BE2C (cell line): ENCODE measurements around the gene PCDHA12.
A peak's percentile ranks its signal among the peaks of the same experiment; 100 is the strongest.

Experiments used
- DNase-seq: peaks from one replicate; pipeline ENCODE4 v3.0.0-alpha.2; 2020
- H3K27me3 ChIP-seq: fragments of 250-450 bp; sonication (Bioruptor Pico); 2 replicates; pipeline ENCODE4 v1.5.1; 2020; ENCODE audit warnings: mild to moderate bottlenecking
- H3K36me3 ChIP-seq: fragments of 250-450 bp; sonication (Bioruptor Pico); 2 replicates; pipeline ENCODE4 v1.5.1; 2020; ENCODE audit warnings: mild to moderate bottlenecking
- H3K4me1 ChIP-seq: fragments of 250-450 bp; sonication (Bioruptor Pico); 2 replicates; pipeline ENCODE4 v1.5.1; 2020
- H3K4me3 ChIP-seq: 2 replicates; pipeline ENCODE4 v1.5.1; 2011; ENCODE audit warnings: low read depth, low read length
- H3K9me3 ChIP-seq: fragments of 250-450 bp; sonication (Bioruptor Pico); 2 replicates; pipeline ENCODE4 v1.5.1; 2020
- TF ChIP-seq, protein P1 (sequence below): IDR thresholded peaks from 2 replicates; pipeline ENCODE4 v1.5.1; 2012; ENCODE audit warnings: mild to moderate bottlenecking, low read depth, low read length

The PCDHA12 gene

GRCh38 chr5:140883373-140883772 is 8.3 kb downstream of the PCDHA12 start:
- DNase-seq, result no peak
- no peaks in the 10 kb centered on the region for H3K9me3 ChIP-seq
- TF ChIP-seq, protein P1, sequence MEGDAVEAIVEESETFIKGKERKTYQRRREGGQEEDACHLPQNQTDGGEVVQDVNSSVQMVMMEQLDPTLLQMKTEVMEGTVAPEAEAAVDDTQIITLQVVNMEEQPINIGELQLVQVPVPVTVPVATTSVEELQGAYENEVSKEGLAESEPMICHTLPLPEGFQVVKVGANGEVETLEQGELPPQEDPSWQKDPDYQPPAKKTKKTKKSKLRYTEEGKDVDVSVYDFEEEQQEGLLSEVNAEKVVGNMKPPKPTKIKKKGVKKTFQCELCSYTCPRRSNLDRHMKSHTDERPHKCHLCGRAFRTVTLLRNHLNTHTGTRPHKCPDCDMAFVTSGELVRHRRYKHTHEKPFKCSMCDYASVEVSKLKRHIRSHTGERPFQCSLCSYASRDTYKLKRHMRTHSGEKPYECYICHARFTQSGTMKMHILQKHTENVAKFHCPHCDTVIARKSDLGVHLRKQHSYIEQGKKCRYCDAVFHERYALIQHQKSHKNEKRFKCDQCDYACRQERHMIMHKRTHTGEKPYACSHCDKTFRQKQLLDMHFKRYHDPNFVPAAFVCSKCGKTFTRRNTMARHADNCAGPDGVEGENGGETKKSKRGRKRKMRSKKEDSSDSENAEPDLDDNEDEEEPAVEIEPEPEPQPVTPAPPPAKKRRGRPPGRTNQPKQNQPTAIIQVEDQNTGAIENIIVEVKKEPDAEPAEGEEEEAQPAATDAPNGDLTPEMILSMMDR, result no peak
- H3K27me3 ChIP-seq, result no peaks in the 10 kb centered on the region
- H3K4me1 ChIP-seq, result no peaks in the 10 kb centered on the region
- no peak overlapping the region for H3K4me3 ChIP-seq
- H3K36me3 ChIP-seq, result no peaks in the 10 kb centered on the region

GRCh38 chr5:140883927-140884697 is 9.0 kb downstream of the PCDHA12 start:
- TF ChIP-seq, protein P1, result no peak
- no peak overlapping the region for H3K4me3 ChIP-seq
- no peaks in the 10 kb centered on the region for H3K27me3 ChIP-seq
- H3K36me3 ChIP-seq, result no peaks in the 10 kb centered on the region
- no peaks in the 10 kb centered on the region for H3K4me1 ChIP-seq
- no peak for DNase-seq
- no peaks in the 10 kb centered on the region for H3K9me3 ChIP-seq

DNA sequence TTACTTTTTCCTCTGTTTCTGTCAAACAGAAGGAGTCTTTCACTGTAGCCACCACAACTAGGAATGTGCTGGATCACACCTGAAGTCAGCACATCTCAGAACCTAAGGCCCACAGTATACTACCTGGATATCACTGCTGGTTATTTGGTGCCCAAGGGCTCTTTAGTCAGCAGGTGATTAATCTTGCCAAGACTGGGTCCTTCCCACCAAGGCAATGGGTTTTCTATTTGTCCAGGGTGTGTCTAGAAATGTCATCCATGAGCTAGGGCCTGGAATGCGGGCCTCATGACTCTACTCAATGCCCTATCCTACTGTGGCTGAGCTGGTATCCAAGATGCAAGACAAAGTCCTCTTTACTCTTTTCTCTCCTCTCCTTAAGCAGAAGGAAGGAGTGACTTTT is 41.2 kb downstream of the PCDHA12 start:
- Histone ChIP-seq H3K9me3 (no peaks in the 10 kb centered on the region; the same call in 1 of the 2 replicates), H3K4me1 (no peaks in the 10 kb centered on the region), H3K27me3 (no peaks in the 10 kb centered on the region), H3K4me3 (no peak overlapping the region), H3K36me3 (no peaks in the 10 kb centered on the region)
- TF ChIP-seq, protein P1, result no peak
- DNase-seq, result no peak

- DNase-seq, result no peak
- no peaks in the 10 kb centered on the region for H3K9me3 ChIP-seq
- H3K27me3 ChIP-seq, result no peaks in the 10 kb centered on the region
- TF ChIP-seq, protein P1, result no peak
- no peaks in the 10 kb centered on the region for H3K4me1 ChIP-seq
- no peaks in the 10 kb centered on the region for H3K36me3 ChIP-seq
- H3K4me3 ChIP-seq, result no peak overlapping the region
Observed at GRCh38 chr5:140923601-140924000, 48.5 kb downstream of the PCDHA12 start.

- no peaks in the 10 kb centered on the region for H3K4me1 ChIP-seq
- TF ChIP-seq, protein P1, result no peak
- H3K4me3 ChIP-seq, result peak within 1 kb of the TSS; percentile 78
- no peaks in the 10 kb centered on the region for H3K9me3 ChIP-seq
- DNase-seq, result peak; percentile 68
- no peaks in the 10 kb centered on the region for H3K36me3 ChIP-seq
- no peaks in the 10 kb centered on the region for H3K27me3 ChIP-seq
Observed at GRCh38 chr5:140925806-140926442, 50.8 kb downstream of the PCDHA12 start, which contains the start of gene PCDHAC1. Gene PCDHAC1, plus strand, starts transcription at chr5:140926299. Its CDS starts 594 bp downstream, at chr5:140926893.
